ENCODE measurements around the gene MAP3K12. TPM values are rescaled to one million over a fixed set of nuclear protein-coding genes. Genes with fewer than 3 reads are reported as not detected.

The MAP3K12 gene
- total RNA-seq, 1 experiment from 2014 or later: 14.7 TPM

- H3K36me3 ChIP-seq (ENCODE audit: low read depth): peaks cover 89% of the 10 kb centered on the region
- POLR2A ChIA-PET (ENCODE audit: unreplicated experiment): no interaction called here
Measured at GRCh38 chr12:53463802-53464560, 35.3 kb downstream of the MAP3K12 start.

GRCh38 chr12:53462935-53463334 is 36.3 kb downstream of the MAP3K12 start:
- POLR2A ChIA-PET (ENCODE audit: unreplicated experiment): no interaction called here
- no peaks in the 10 kb centered on the region for H3K9me3 ChIP-seq (ENCODE audit: insufficient read depth, low read depth)
- H3K4me1 ChIP-seq (replicated peaks; ENCODE audit: insufficient read depth): no peaks in the 10 kb centered on the region
- H3K79me2 ChIP-seq (ENCODE audit: low read depth): peaks cover 71% of the 10 kb centered on the region
- peaks cover 82% of the 10 kb centered on the region for H3F3A ChIP-seq (ENCODE audit: insufficient read depth, low read depth)
- intact Hi-C loops (cut with micrococcal nuclease; ENCODE audit: unreplicated experiment): no loop called here
- no peak overlapping the region for H3K4me2 ChIP-seq
- no TSS peak for BruUV-seq (replicated peaks)
- no peak overlapping the region for H3K4me3 ChIP-seq
- peaks cover 97% of the 10 kb centered on the region for H4K20me1 ChIP-seq (ENCODE audit: insufficient read depth)
- TF ChIP-seq CTCF (conservative IDR thresholded peaks at IDR 0.05) (no peak), EZH2 (IDR thresholded peaks at IDR 0.05; ENCODE audit: low read depth) (no peak)
- H3K9me2 ChIP-seq (ENCODE audit: insufficient read depth): no peaks in the 10 kb centered on the region
- no peaks in the 10 kb centered on the region for H3K27me3 ChIP-seq (ENCODE audit: insufficient read depth, low read depth)
- no peak overlapping the region for H2AFZ ChIP-seq
- no peak overlapping the region for H3K27ac ChIP-seq
- peaks cover 87% of the 10 kb centered on the region for H3K36me3 ChIP-seq (ENCODE audit: low read depth)
- CTCF ChIA-PET: no interaction called here
- DNase-seq: no peak

More at GRCh38 chr12:53463802-53464560, 35.3 kb downstream of the MAP3K12 start:
- CTCF ChIA-PET: no interaction called here
- Histone ChIP-seq H3F3A (ENCODE audit: insufficient read depth, low read depth) (peaks cover 83% of the 10 kb centered on the region), H2AFZ (no peak overlapping the region), H4K20me1 (ENCODE audit: insufficient read depth) (peaks cover 97% of the 10 kb centered on the region), H3K9me2 (ENCODE audit: insufficient read depth) (no peaks in the 10 kb centered on the region), H3K27ac (no peak overlapping the region), H3K4me1 (replicated peaks; ENCODE audit: insufficient read depth) (no peaks in the 10 kb centered on the region), H3K9me3 (ENCODE audit: insufficient read depth, low read depth) (no peaks in the 10 kb centered on the region), H3K27me3 (ENCODE audit: insufficient read depth, low read depth) (no peaks in the 10 kb centered on the region), H3K4me2 (no peak overlapping the region), H3K79me2 (ENCODE audit: low read depth) (peaks cover 69% of the 10 kb centered on the region), H3K4me3 (no peak overlapping the region)
- no peak for DNase-seq
- TF ChIP-seq EZH2 (IDR thresholded peaks at IDR 0.05; ENCODE audit: low read depth): no peak
- no peak for TF ChIP-seq CTCF (conservative IDR thresholded peaks at IDR 0.05)
- no TSS peak for BruUV-seq (replicated peaks)
- intact Hi-C loops (cut with micrococcal nuclease; ENCODE audit: unreplicated experiment): no loop called here

GRCh38 chr12:53461591-53461990 is 37.7 kb downstream of the MAP3K12 start:
- no peak overlapping the region for H3K4me2 ChIP-seq
- no peak overlapping the region for H3K4me3 ChIP-seq
- peaks cover 81% of the 10 kb centered on the region for H3F3A ChIP-seq (ENCODE audit: insufficient read depth, low read depth)
- H3K27me3 ChIP-seq (ENCODE audit: insufficient read depth, low read depth): no peaks in the 10 kb centered on the region
- BruUV-seq (replicated peaks): no TSS peak
- DNase-seq: no peak
- TF ChIP-seq CTCF (conservative IDR thresholded peaks at IDR 0.05): no peak
- TF ChIP-seq EZH2 (IDR thresholded peaks at IDR 0.05; ENCODE audit: low read depth): no peak
- H3K4me1 ChIP-seq (replicated peaks; ENCODE audit: insufficient read depth): no peaks in the 10 kb centered on the region
- peaks cover 87% of the 10 kb centered on the region for H3K36me3 ChIP-seq (ENCODE audit: low read depth)
- no peak overlapping the region for H3K27ac ChIP-seq
- POLR2A ChIA-PET (ENCODE audit: unreplicated experiment): no interaction called here
- peaks cover 78% of the 10 kb centered on the region for H3K79me2 ChIP-seq (ENCODE audit: low read depth)
- intact Hi-C loops (cut with micrococcal nuclease; ENCODE audit: unreplicated experiment): no loop called here
- H2AFZ ChIP-seq: no peak overlapping the region
- H3K9me2 ChIP-seq (ENCODE audit: insufficient read depth): no peaks in the 10 kb centered on the region
- peaks cover 97% of the 10 kb centered on the region for H4K20me1 ChIP-seq (ENCODE audit: insufficient read depth)
- CTCF ChIA-PET: no interaction called here
- H3K9me3 ChIP-seq (ENCODE audit: insufficient read depth, low read depth): no peaks in the 10 kb centered on the region

All from PC-9 (cell line).